ENCODE data around the gene PLEKHA5.
"Not testable (repeated sequence)": the region's sequence is repeated elsewhere in the genome, so short reads cannot be mapped to it uniquely, and the experiment has no call there.

The PLEKHA5 gene

GRCh38 chr12:19326102-19326501, 196.6 kb downstream of the PLEKHA5 start:
- DNase-seq (ENCODE audit: low read depth in 3 of 3), result no peak

GRCh38 chr12:19332196-19332595, 202.7 kb downstream of the PLEKHA5 start:
- no peak for DNase-seq (ENCODE audit: low read depth in 3 of 3)

GRCh38 chr12:19338405-19338804, 208.9 kb downstream of the PLEKHA5 start:
- no peak for DNase-seq (ENCODE audit: low read depth in 3 of 3)

- not testable (repeated sequence) for DNase-seq (ENCODE audit: low read depth in 3 of 3)
These were observed 221.3 kb downstream of the PLEKHA5 start for GRCh38 chr12:19350850-19351249.

GRCh38 chr12:19351346-19351745, 221.8 kb downstream of the PLEKHA5 start:
- no peak for DNase-seq (ENCODE audit: low read depth in 3 of 3)

- no peak for DNase-seq (ENCODE audit: low read depth in 3 of 3)
These were observed 240.2 kb downstream of the PLEKHA5 start for GRCh38 chr12:19369691-19370148.

- DNase-seq (ENCODE audit: low read depth in 3 of 3), result no peak
These were observed 244.1 kb downstream of the PLEKHA5 start for GRCh38 chr12:19373586-19373985.

- DNase-seq (ENCODE audit: low read depth in 3 of 3), result no peak
These were observed 246.4 kb downstream of the PLEKHA5 start for GRCh38 chr12:19375888-19376287.

- DNase-seq (ENCODE audit: low read depth in 3 of 3), result no peak
These were observed 247.2 kb downstream of the PLEKHA5 start for GRCh38 chr12:19376691-19377090.

- DNase-seq (ENCODE audit: low read depth in 3 of 3), result peak; percentile 6 to 16 (median 10)
These were observed 252.6 kb downstream of the PLEKHA5 start for GRCh38 chr12:19382111-19382526.

- no peak for DNase-seq (ENCODE audit: low read depth in 3 of 3)
These were observed 253.0 kb downstream of the PLEKHA5 start for GRCh38 chr12:19382563-19382962.

- DNase-seq (ENCODE audit: low read depth in 3 of 3), result no peak
These were observed 257.6 kb downstream of the PLEKHA5 start for GRCh38 chr12:19387161-19387560.

GRCh38 chr12:19388131-19388549, 258.6 kb downstream of the PLEKHA5 start:
- no peak for DNase-seq (ENCODE audit: low read depth in 3 of 3)

- no peak for DNase-seq (ENCODE audit: low read depth in 3 of 3)
These were observed 260.6 kb downstream of the PLEKHA5 start for GRCh38 chr12:19390051-19390598.

- DNase-seq (ENCODE audit: low read depth in 3 of 3), result not testable (repeated sequence)
These were observed 263.1 kb downstream of the PLEKHA5 start for GRCh38 chr12:19392644-19393043.

GRCh38 chr12:19394385-19394784, 264.9 kb downstream of the PLEKHA5 start:
- no peak for DNase-seq (ENCODE audit: low read depth in 3 of 3)

- DNase-seq (ENCODE audit: low read depth in 3 of 3), result no peak
These were observed 268.0 kb downstream of the PLEKHA5 start for GRCh38 chr12:19397534-19397933.

GRCh38 chr12:19398376-19399363, 269.1 kb downstream of the PLEKHA5 start:
- no peak for DNase-seq (ENCODE audit: low read depth in 3 of 3)

GRCh38 chr12:19400649-19401285, 271.2 kb downstream of the PLEKHA5 start:
- not testable (repeated sequence) for DNase-seq (ENCODE audit: low read depth in 3 of 3)

GRCh38 chr12:19402211-19402610, 272.7 kb downstream of the PLEKHA5 start:
- no peak for DNase-seq (ENCODE audit: low read depth in 3 of 3)

GRCh38 chr12:19402743-19403431, 273.4 kb downstream of the PLEKHA5 start:
- DNase-seq (ENCODE audit: low read depth in 3 of 3), result no peak
